ENCODE results near the gene RFX4.

RFX4 gene

GRCh38 chr12:106673141-106673540 lies 90.3 kb downstream of the RFX4 start:
- H3K4me3 ChIP-seq (ENCODE audit: low read depth, low read length), result no peak overlapping the region

GRCh38 chr12:106675651-106676435 lies 93.0 kb downstream of the RFX4 start:
- no peak overlapping the region for H3K4me3 ChIP-seq (ENCODE audit: low read depth, low read length)
- TF ChIP-seq CTCF (IDR thresholded peaks at IDR 0.05; ENCODE audit: borderline replicate concordance, insufficient read depth, low read depth, low read length), result no peak

More at GRCh38 chr12:106673141-106673540, 90.3 kb downstream of the RFX4 start:
- TF ChIP-seq CTCF (IDR thresholded peaks at IDR 0.05; ENCODE audit: borderline replicate concordance, insufficient read depth, low read depth, low read length), result no peak

- no peak for TF ChIP-seq CTCF (IDR thresholded peaks at IDR 0.05; ENCODE audit: borderline replicate concordance, insufficient read depth, low read depth, low read length)
- H3K4me3 ChIP-seq (ENCODE audit: low read depth, low read length), result no peak overlapping the region
These were observed 96.8 kb downstream of the RFX4 start for GRCh38 chr12:106679574-106679973.

GRCh38 chr12:106680280-106680679 lies 97.5 kb downstream of the RFX4 start:
- no peak overlapping the region for H3K4me3 ChIP-seq (ENCODE audit: low read depth, low read length)
- TF ChIP-seq CTCF (IDR thresholded peaks at IDR 0.05; ENCODE audit: borderline replicate concordance, insufficient read depth, low read depth, low read length), result no peak

- TF ChIP-seq CTCF (IDR thresholded peaks at IDR 0.05; ENCODE audit: borderline replicate concordance, insufficient read depth, low read depth, low read length), result no peak
- H3K4me3 ChIP-seq (ENCODE audit: low read depth, low read length), result no peak overlapping the region
These were observed 98.4 kb downstream of the RFX4 start for GRCh38 chr12:106681210-106681609.

GRCh38 chr12:106682594-106683234 lies 99.9 kb downstream of the RFX4 start:
- peak; percentile 42; the same call in 1 of the 2 replicates for TF ChIP-seq CTCF (IDR thresholded peaks at IDR 0.05; ENCODE audit: borderline replicate concordance, insufficient read depth, low read depth, low read length)
- no peak overlapping the region for H3K4me3 ChIP-seq (ENCODE audit: low read depth, low read length)

GRCh38 chr12:106684497-106684896 lies 101.7 kb downstream of the RFX4 start:
- no peak for TF ChIP-seq CTCF (IDR thresholded peaks at IDR 0.05; ENCODE audit: borderline replicate concordance, insufficient read depth, low read depth, low read length)
- H3K4me3 ChIP-seq (ENCODE audit: low read depth, low read length), result no peak overlapping the region

Data from GM12875 (cell line).